Astrocyte (in vitro differentiated cells and primary cell): ENCODE data around the gene BDNF. TPM values are rescaled to one million over a fixed set of nuclear protein-coding genes. Genes with fewer than 3 reads are reported as not detected.

ENCODE experiments used
- DNase-seq: peaks from one replicate; pipeline ENCODE4 v3.0.0-alpha.2; 2010; ENCODE audit warnings: low read depth
- FAIRE-seq: peaks from 2 replicates; lab custom pipeline; 2011; peaks lifted over from hg19 to GRCh38; lab: Jason Lieb, UNC
- H2AFZ ChIP-seq: 2 replicates; pipeline ENCODE4 v1.6.0; 2012; ENCODE audit warnings: low read depth, low read length, inconsistent platforms
- H3K27ac ChIP-seq: 2 replicates; pipeline ENCODE4 v1.5.1; 2011; ENCODE audit warnings: low read depth, low read length, inconsistent platforms
- H3K27me3 ChIP-seq: 2 replicates; pipeline ENCODE4 v1.6.0; 2011; ENCODE audit warnings: low read length, inconsistent platforms; ENCODE audit not compliant: insufficient read depth
- H3K36me3 ChIP-seq: 2 replicates; pipeline ENCODE4 v1.5.1; 2011; ENCODE audit warnings: low read length, inconsistent platforms; ENCODE audit not compliant: insufficient read depth
- H3K4me1 ChIP-seq: 2 replicates; pipeline ENCODE4 v1.5.1; 2011; ENCODE audit warnings: low read length, inconsistent platforms; ENCODE audit not compliant: insufficient read depth
- H3K4me2 ChIP-seq: 2 replicates; pipeline ENCODE4 v1.6.0; 2012; ENCODE audit warnings: low read length, inconsistent platforms
- H3K4me3 ChIP-seq: 2 replicates; pipeline ENCODE4 v1.5.1; 2011; ENCODE audit warnings: low read depth, mild to moderate bottlenecking, low read length, inconsistent platforms; ENCODE audit not compliant: insufficient read depth
- H3K79me2 ChIP-seq: 2 replicates; pipeline ENCODE4 v1.6.0; 2012; ENCODE audit warnings: mild to moderate bottlenecking, low read length, inconsistent platforms; ENCODE audit not compliant: insufficient read depth
- H3K9ac ChIP-seq: 2 replicates; pipeline ENCODE4 v1.6.0; 2012; ENCODE audit warnings: mild to moderate bottlenecking, low read length, inconsistent platforms
- H3K9me3 ChIP-seq: 2 replicates; pipeline ENCODE4 v1.5.1; 2012; ENCODE audit warnings: low read depth, mild to moderate bottlenecking, low read length, inconsistent platforms; ENCODE audit not compliant: insufficient read depth
- H4K20me1 ChIP-seq: 2 replicates; pipeline ENCODE4 v1.6.0; 2012; ENCODE audit warnings: low read length, inconsistent platforms; ENCODE audit not compliant: insufficient read depth
- H3K27ac Mint-ChIP-seq: one replicate; pipeline ENCODE4 v1.8.0; 2021; ENCODE audit warnings: mild to moderate bottlenecking, mixed read lengths; ENCODE audit not compliant: unreplicated experiment
- H3K27me3 Mint-ChIP-seq: one replicate; pipeline ENCODE4 v1.8.0; 2021; ENCODE audit warnings: low read depth, mixed read lengths; ENCODE audit not compliant: unreplicated experiment
- H3K36me3 Mint-ChIP-seq: one replicate; pipeline ENCODE4 v1.8.0; 2021; ENCODE audit warnings: low read depth, mixed read lengths; ENCODE audit not compliant: unreplicated experiment
- H3K4me1 Mint-ChIP-seq: one replicate; pipeline ENCODE4 v1.8.0; 2021; ENCODE audit warnings: low read depth, mixed read lengths; ENCODE audit not compliant: unreplicated experiment
- H3K4me3 Mint-ChIP-seq: one replicate; pipeline ENCODE4 v1.8.0; 2021; ENCODE audit warnings: mild to moderate bottlenecking, moderate library complexity, mixed read lengths; ENCODE audit not compliant: unreplicated experiment
- H3K9me3 Mint-ChIP-seq: one replicate; pipeline ENCODE4 v1.8.0; 2021; ENCODE audit warnings: mild to moderate bottlenecking, mixed read lengths; ENCODE audit not compliant: unreplicated experiment
- CTCF ChIP-seq: IDR thresholded peaks from 2 replicates; pipeline ENCODE4 v1.5.1; 2011; ENCODE audit warnings: low read depth, mild to moderate bottlenecking, inconsistent platforms, low read length, moderate library complexity; ENCODE audit not compliant: insufficient read depth
- EZH2 ChIP-seq: IDR thresholded peaks from 2 replicates; pipeline ENCODE4 v1.6.1; 2012; ENCODE audit warnings: mild to moderate bottlenecking, low read length, inconsistent platforms; ENCODE audit not compliant: insufficient read depth
- total RNA-seq: library from RNA; stranded (reverse); gene quantifications from 2 replicates; pipeline ENCODE4 v1.2.1, GENCODE V29; 2021

BDNF gene
- total RNA-seq, 1 donor from 2014 or later: 27.2 TPM

- Histone ChIP-seq H3K9me3 (no peaks in the 10 kb centered on the region), H2AFZ (no peak overlapping the region), H3K27ac (no peak overlapping the region), H3K79me2 (peaks cover 33% of the 10 kb centered on the region), H3K4me3 (no peak overlapping the region), H3K4me2 (no peak overlapping the region), H3K9ac (no peak overlapping the region), H4K20me1 (peaks cover 3% of the 10 kb centered on the region), H3K27me3 (no peaks in the 10 kb centered on the region), H3K36me3 (no peaks in the 10 kb centered on the region), H3K4me1 (peaks cover 10% of the 10 kb centered on the region)
- no peaks in the 10 kb centered on the region for H3K36me3 Mint-ChIP-seq
- no peak overlapping the region for H3K27ac Mint-ChIP-seq
- H3K4me1 Mint-ChIP-seq: peaks cover 16% of the 10 kb centered on the region
- TF ChIP-seq CTCF: no peak
- no peak for TF ChIP-seq EZH2
- H3K9me3 Mint-ChIP-seq: no peaks in the 10 kb centered on the region
- no peak overlapping the region for H3K4me3 Mint-ChIP-seq
- DNase-seq (no peak), FAIRE-seq (no peak)
- H3K27me3 Mint-ChIP-seq: no peaks in the 10 kb centered on the region
These were observed 2.6 kb upstream of the BDNF start for GRCh38 chr11:27702811-27703210.

GRCh38 chr11:27701355-27702105, 1.3 kb upstream of the BDNF start:
- peak; percentile 33 for TF ChIP-seq CTCF
- no peak for TF ChIP-seq EZH2
- H3K36me3 ChIP-seq: no peaks in the 10 kb centered on the region
- no peaks in the 10 kb centered on the region for H3K9me3 ChIP-seq
- peak overlapping the region; percentile 84 for H3K27ac ChIP-seq
- H3K27ac Mint-ChIP-seq: no peak overlapping the region
- peaks cover 14% of the 10 kb centered on the region for H4K20me1 ChIP-seq
- H3K4me1 ChIP-seq: peaks cover 19% of the 10 kb centered on the region
- DNase-seq: peak; percentile 74
- peak overlapping the region; percentile 99 for H3K4me3 Mint-ChIP-seq
- no peaks in the 10 kb centered on the region for H3K36me3 Mint-ChIP-seq
- H3K79me2 ChIP-seq: peaks cover 45% of the 10 kb centered on the region
- no peaks in the 10 kb centered on the region for H3K27me3 ChIP-seq
- no peaks in the 10 kb centered on the region for H3K9me3 Mint-ChIP-seq
- H3K9ac ChIP-seq: peak overlapping the region; percentile 95
- H3K4me1 Mint-ChIP-seq: peaks cover 26% of the 10 kb centered on the region
- no peaks in the 10 kb centered on the region for H3K27me3 Mint-ChIP-seq
- H3K4me3 ChIP-seq: peak overlapping the region; percentile 97
- H2AFZ ChIP-seq: peak overlapping the region; percentile 73
- FAIRE-seq: no peak
- H3K4me2 ChIP-seq: peak overlapping the region; percentile 97

GRCh38 chr11:27699926-27700350, 317 bp downstream of the BDNF start:
- no peaks in the 10 kb centered on the region for H3K27me3 ChIP-seq
- Mint-ChIP-seq H3K4me3 (peak overlapping the region; percentile 98), H3K27ac (peak overlapping the region; percentile 82), H3K27me3 (no peaks in the 10 kb centered on the region), H3K9me3 (no peaks in the 10 kb centered on the region), H3K4me1 (peaks cover 36% of the 10 kb centered on the region), H3K36me3 (no peaks in the 10 kb centered on the region)
- DNase-seq (no peak), FAIRE-seq (no peak)
- no peak overlapping the region for H2AFZ ChIP-seq
- peaks cover 61% of the 10 kb centered on the region for H3K79me2 ChIP-seq
- peaks cover 21% of the 10 kb centered on the region for H4K20me1 ChIP-seq
- H3K36me3 ChIP-seq: no peaks in the 10 kb centered on the region
- H3K27ac ChIP-seq: peak overlapping the region; percentile 94
- TF ChIP-seq CTCF (no peak), EZH2 (no peak)
- H3K4me2 ChIP-seq: peak overlapping the region; percentile 92
- H3K9ac ChIP-seq: peak overlapping the region; percentile 95
- H3K9me3 ChIP-seq: no peaks in the 10 kb centered on the region
- peaks cover 29% of the 10 kb centered on the region for H3K4me1 ChIP-seq
- peak overlapping the region; percentile 88 for H3K4me3 ChIP-seq
